Endothelial cell (in vitro differentiated cells): ENCODE measurements around the gene ANKRD66. TPM values are rescaled to one million over a fixed set of nuclear protein-coding genes. Genes with fewer than 3 reads are reported as not detected.

Experiments
- DNase-seq: peaks from one replicate; pipeline ENCODE4 v3.0.0; 2021; ENCODE audit warnings: low spot score
- H3K27ac Mint-ChIP-seq: one replicate; pipeline ENCODE4 v1.8.0; 2021; ENCODE audit warnings: mixed read lengths, inconsistent platforms; ENCODE audit not compliant: unreplicated experiment
- H3K27me3 Mint-ChIP-seq: one replicate; pipeline ENCODE4 v1.8.0; 2021; ENCODE audit warnings: mild to moderate bottlenecking, moderate library complexity, mixed read lengths, inconsistent platforms; ENCODE audit not compliant: unreplicated experiment
- H3K36me3 Mint-ChIP-seq: one replicate; pipeline ENCODE4 v1.8.0; 2021; ENCODE audit warnings: mild to moderate bottlenecking, low read depth, mixed read lengths, inconsistent platforms; ENCODE audit not compliant: unreplicated experiment
- H3K4me1 Mint-ChIP-seq: one replicate; pipeline ENCODE4 v1.8.0; 2021; ENCODE audit warnings: mild to moderate bottlenecking, mixed read lengths, inconsistent platforms; ENCODE audit not compliant: unreplicated experiment
- H3K4me3 Mint-ChIP-seq: one replicate; pipeline ENCODE4 v1.8.0; 2021; ENCODE audit warnings: mild to moderate bottlenecking, mixed read lengths, inconsistent platforms; ENCODE audit not compliant: unreplicated experiment
- H3K9me3 Mint-ChIP-seq: one replicate; pipeline ENCODE4 v1.8.0; 2021; ENCODE audit warnings: mixed read lengths, inconsistent platforms; ENCODE audit not compliant: unreplicated experiment
- total RNA-seq: library from RNA; stranded (reverse); fragmentation: NEBNext Ultra II Directional; extraction: Animal tissue kit (Norgen Biotek cat#: 25700); gene quantifications from one replicate; pipeline ENCODE4 v1.2.1, GENCODE V29; 2021; ENCODE audit not compliant: unreplicated experiment
- TF ChIP-seq, protein P1 (sequence below): fragments of 200-600 bp; sonication (generic); IDR thresholded peaks from one replicate; pipeline ENCODE4 v1.5.0; 2021; ENCODE audit warnings: antibody characterized with exemption; ENCODE audit not compliant: unreplicated experiment

ANKRD66 gene
- total RNA-seq, 1 donor from 2014 or later, result not detected

DNA sequence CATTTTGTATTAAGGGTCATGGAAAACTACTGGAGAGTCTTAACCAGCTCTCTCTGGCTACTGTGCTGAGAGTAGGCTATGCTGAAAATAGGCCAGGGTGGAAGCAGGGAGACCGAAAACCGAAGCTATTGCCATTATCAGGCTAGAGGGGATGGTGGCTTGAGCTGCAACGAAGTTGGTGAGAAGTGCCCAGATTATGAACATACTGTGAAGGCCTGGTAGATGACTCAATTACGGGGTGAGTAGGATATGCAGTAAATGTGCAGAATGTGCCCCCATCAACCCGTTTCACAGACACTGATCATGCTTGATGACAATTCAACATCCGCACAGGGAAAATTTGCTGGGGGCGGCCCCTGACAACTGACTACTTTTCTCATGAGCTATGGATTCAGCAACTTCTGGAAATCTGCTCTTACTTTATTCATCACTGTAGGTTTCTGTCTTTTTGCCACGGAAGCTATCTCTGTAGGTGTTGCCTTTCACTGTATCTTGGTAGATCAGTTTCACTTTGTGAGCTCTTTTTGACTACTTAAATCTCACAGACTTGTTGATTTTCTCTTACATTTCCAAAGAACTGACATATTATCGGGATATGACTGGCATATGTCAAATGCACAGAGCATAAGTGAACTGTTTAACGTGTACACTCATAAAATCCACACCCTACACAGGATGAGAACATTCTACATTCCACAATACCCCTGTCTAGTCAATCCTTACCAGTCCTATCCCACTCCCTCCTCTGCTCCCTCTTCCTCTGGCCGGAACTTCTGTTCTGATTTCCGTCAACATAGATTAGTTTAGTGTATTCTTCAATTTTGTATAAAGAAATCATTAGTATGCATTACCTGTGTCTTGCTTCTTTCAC lies 31.0 kb downstream of the ANKRD66 start:
- H3K27me3 Mint-ChIP-seq, result peaks cover 5% of the 10 kb centered on the region
- peaks cover 6% of the 10 kb centered on the region for H3K4me1 Mint-ChIP-seq
- no peak for DNase-seq
- H3K36me3 Mint-ChIP-seq, result no peaks in the 10 kb centered on the region
- H3K4me3 Mint-ChIP-seq, result no peak overlapping the region
- H3K9me3 Mint-ChIP-seq, result no peaks in the 10 kb centered on the region
- H3K27ac Mint-ChIP-seq, result no peak overlapping the region
- TF ChIP-seq, protein P1, sequence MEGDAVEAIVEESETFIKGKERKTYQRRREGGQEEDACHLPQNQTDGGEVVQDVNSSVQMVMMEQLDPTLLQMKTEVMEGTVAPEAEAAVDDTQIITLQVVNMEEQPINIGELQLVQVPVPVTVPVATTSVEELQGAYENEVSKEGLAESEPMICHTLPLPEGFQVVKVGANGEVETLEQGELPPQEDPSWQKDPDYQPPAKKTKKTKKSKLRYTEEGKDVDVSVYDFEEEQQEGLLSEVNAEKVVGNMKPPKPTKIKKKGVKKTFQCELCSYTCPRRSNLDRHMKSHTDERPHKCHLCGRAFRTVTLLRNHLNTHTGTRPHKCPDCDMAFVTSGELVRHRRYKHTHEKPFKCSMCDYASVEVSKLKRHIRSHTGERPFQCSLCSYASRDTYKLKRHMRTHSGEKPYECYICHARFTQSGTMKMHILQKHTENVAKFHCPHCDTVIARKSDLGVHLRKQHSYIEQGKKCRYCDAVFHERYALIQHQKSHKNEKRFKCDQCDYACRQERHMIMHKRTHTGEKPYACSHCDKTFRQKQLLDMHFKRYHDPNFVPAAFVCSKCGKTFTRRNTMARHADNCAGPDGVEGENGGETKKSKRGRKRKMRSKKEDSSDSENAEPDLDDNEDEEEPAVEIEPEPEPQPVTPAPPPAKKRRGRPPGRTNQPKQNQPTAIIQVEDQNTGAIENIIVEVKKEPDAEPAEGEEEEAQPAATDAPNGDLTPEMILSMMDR, result no peak

DNA sequence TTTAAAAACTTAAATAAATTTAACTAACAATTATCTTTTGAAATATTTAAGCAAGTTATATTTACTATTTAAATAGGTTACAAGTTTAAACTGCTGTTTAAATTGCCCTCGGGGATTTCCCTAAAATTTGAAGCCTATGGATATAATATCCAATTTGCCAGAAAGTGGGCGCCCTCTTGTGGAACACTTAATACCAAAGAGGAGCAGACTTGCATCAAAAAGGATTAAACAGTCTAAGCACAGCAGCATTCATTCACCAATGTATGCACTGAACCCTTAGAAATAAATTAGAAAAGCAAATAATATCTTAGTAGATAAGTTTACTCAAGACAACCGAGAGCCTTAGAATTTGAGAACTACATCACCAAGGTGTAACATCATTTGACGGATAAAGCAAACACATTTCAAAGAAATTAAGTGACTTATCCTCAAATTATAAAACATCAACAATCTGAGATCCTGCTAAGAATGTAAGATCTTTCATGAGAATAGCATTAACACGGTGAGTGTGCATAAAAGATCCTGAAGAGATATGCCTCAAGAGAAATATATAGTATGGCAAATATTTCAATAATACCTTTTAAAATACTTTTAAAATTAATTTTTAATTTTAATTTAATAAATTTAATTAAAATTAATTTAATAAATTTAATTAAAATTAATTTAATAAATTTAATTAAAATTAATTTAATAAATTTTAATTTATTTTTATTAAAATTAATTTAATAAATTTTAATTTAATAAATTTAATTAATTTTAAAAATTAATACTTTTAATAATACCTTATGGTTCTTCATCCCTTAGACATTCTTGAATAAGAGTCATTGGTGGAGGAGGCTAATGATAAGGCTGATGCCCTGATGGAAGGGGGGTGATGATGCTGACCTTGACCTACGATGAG lies 35.0 kb downstream of the ANKRD66 start:
- H3K27ac Mint-ChIP-seq, result no peak overlapping the region
- TF ChIP-seq, protein P1, result peak; percentile 76
- no peaks in the 10 kb centered on the region for H3K36me3 Mint-ChIP-seq
- peaks cover 2% of the 10 kb centered on the region for H3K27me3 Mint-ChIP-seq
- no peaks in the 10 kb centered on the region for H3K9me3 Mint-ChIP-seq
- H3K4me3 Mint-ChIP-seq, result no peak overlapping the region
- DNase-seq, result peak; percentile 54
- H3K4me1 Mint-ChIP-seq, result peaks cover 6% of the 10 kb centered on the region

DNA sequence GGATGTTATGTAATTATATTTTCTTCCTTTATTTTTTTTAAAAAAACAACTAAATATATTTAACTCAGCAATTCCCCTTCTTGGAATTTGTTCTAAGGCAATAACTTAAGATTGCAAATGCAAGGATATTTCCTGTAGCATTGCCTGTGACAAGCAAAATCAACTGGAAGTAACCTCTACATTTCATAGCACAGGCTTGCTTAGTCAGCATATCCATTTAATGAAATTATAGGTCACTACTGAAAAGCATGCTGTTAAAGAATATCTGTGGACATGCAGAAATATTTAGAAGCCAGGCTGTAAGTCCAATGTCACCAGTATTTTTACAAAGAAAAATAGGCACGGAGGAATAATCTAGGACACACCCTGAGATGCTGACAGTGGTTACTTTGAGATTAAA lies 37.8 kb downstream of the ANKRD66 start:
- TF ChIP-seq, protein P1, result no peak
- no peak overlapping the region for H3K27ac Mint-ChIP-seq
- H3K9me3 Mint-ChIP-seq, result no peaks in the 10 kb centered on the region
- H3K4me3 Mint-ChIP-seq, result no peak overlapping the region
- H3K27me3 Mint-ChIP-seq, result no peaks in the 10 kb centered on the region
- DNase-seq, result no peak
- H3K4me1 Mint-ChIP-seq, result peaks cover 6% of the 10 kb centered on the region
- H3K36me3 Mint-ChIP-seq, result no peaks in the 10 kb centered on the region

DNA sequence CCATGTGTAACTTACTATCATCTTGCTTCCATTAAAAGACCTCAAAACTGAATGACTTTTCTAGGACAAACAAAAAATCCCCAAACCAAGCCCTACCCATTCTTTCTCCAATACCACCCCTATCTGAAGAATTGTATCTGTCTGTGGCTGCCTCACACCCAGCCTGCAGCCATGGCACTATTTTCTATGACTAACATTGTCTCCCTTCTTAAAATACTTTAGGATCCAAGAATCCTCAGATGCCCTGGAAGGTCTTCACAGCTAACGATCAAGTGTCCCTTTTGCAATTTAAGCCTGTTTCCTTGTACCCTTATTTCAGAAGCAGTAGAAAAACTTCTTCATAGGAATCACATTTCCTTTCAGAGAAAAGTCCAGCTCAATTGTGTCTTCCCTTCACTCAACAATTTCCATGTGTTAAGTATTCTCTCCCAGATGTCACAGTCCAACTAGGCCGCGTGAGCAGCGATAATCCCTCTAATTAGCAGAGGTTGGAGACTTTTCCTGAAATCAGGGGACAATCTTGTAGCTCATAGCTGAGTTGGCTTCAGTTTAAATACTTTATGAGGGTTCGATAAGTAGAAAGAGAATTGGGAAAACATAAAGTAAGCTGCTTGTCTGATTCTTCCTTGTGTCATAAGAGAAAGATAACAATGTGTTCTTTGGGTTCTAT lies 41.3 kb downstream of the ANKRD66 start:
- Mint-ChIP-seq H3K4me3 (no peak overlapping the region), H3K27me3 (no peaks in the 10 kb centered on the region), H3K9me3 (no peaks in the 10 kb centered on the region), H3K4me1 (no peaks in the 10 kb centered on the region), H3K27ac (no peak overlapping the region), H3K36me3 (no peaks in the 10 kb centered on the region)
- TF ChIP-seq, protein P1, result no peak
- DNase-seq, result no peak
